PFSK-1 (cell line): ENCODE measurements around the gene FAM107A.

Experiments
- FOXP2 ChIP-seq: optimal IDR thresholded peaks from 2 replicates; pipeline ENCODE3; 2011; ENCODE audit warnings: borderline replicate concordance, control low read depth, inconsistent platforms; ENCODE audit not compliant: insufficient read depth; ENCODE audit errors: extremely low read length, extremely low read depth
- POLR2AphosphoS5 ChIP-seq: IDR thresholded peaks from 2 replicates; pipeline ENCODE4 v1.6.1; 2012; ENCODE audit warnings: low read depth, mild to moderate bottlenecking, control low read depth, low read length, moderate library complexity
- REST ChIP-seq, 2 experiments: IDR thresholded peaks; 2 replicates each; pipeline versions ENCODE4 v1.6.1 to v1.8.0; 2011 to 2012; ENCODE audit warnings: low read depth in 2 of 2, low read length in 2 of 2, control low read depth in 1 of 2, inconsistent platforms in 1 of 2, mild to moderate bottlenecking in 1 of 2, moderate library complexity in 1 of 2; ENCODE audit not compliant: insufficient read depth in 1 of 2
- SIN3A ChIP-seq: IDR thresholded peaks from 2 replicates; pipeline ENCODE4 v1.6.1; 2012; ENCODE audit warnings: mild to moderate bottlenecking, low read length, moderate library complexity, borderline replicate concordance; ENCODE audit not compliant: insufficient read depth
- TAF1 ChIP-seq: IDR thresholded peaks from 2 replicates; pipeline ENCODE4 v1.6.1; 2012; ENCODE audit warnings: low read length, control low read depth, borderline replicate concordance; ENCODE audit not compliant: insufficient read depth

FAM107A gene

GRCh38 chr3:58520403-58521335 lies 56.5 kb downstream of the FAM107A start:
- TF ChIP-seq POLR2AphosphoS5 (no peak), SIN3A (no peak), TAF1 (no peak), FOXP2 (no peak), REST (IDR thresholded peaks at IDR 0.05; ENCODE audit: insufficient read depth in 1 of 2, low read depth in 2 of 2, low read length in 2 of 2) (no peak)

- TF ChIP-seq POLR2AphosphoS5 (no peak), SIN3A (no peak), FOXP2 (no peak), REST (IDR thresholded peaks at IDR 0.05; ENCODE audit: insufficient read depth in 1 of 2, low read depth in 2 of 2, low read length in 2 of 2) (no peak), TAF1 (no peak)
Measured at GRCh38 chr3:58519668-58520402, 57.4 kb downstream of the FAM107A start.

GRCh38 chr3:58518291-58518789 lies 58.9 kb downstream of the FAM107A start:
- no peak for TF ChIP-seq POLR2AphosphoS5
- TF ChIP-seq REST (IDR thresholded peaks at IDR 0.05; ENCODE audit: insufficient read depth in 1 of 2, low read depth in 2 of 2, low read length in 2 of 2), result no peak
- TF ChIP-seq FOXP2, result no peak
- TF ChIP-seq TAF1, result no peak
- no peak for TF ChIP-seq SIN3A

GRCh38 chr3:58514405-58514804 lies 62.8 kb downstream of the FAM107A start:
- TF ChIP-seq TAF1, result no peak
- TF ChIP-seq REST (IDR thresholded peaks at IDR 0.05; ENCODE audit: insufficient read depth in 1 of 2, low read depth in 2 of 2, low read length in 2 of 2), result no peak
- no peak for TF ChIP-seq POLR2AphosphoS5
- no peak for TF ChIP-seq SIN3A
- no peak for TF ChIP-seq FOXP2
